HG03521 (cell line): ENCODE measurements around the gene PCDHGA6.

Experiments
- ATAC-seq: cut with Tn5 transposase; IDR thresholded peaks from one replicate; pipeline ENCODE4 v1.9.1; 2021; ENCODE audit warnings: mild to moderate bottlenecking, moderate library complexity; ENCODE audit not compliant: unreplicated experiment

Gene PCDHGA6

GRCh38 chr5:141419074-141419880, 45.6 kb downstream of the PCDHGA6 start:
- ATAC-seq: no peak

DNA sequence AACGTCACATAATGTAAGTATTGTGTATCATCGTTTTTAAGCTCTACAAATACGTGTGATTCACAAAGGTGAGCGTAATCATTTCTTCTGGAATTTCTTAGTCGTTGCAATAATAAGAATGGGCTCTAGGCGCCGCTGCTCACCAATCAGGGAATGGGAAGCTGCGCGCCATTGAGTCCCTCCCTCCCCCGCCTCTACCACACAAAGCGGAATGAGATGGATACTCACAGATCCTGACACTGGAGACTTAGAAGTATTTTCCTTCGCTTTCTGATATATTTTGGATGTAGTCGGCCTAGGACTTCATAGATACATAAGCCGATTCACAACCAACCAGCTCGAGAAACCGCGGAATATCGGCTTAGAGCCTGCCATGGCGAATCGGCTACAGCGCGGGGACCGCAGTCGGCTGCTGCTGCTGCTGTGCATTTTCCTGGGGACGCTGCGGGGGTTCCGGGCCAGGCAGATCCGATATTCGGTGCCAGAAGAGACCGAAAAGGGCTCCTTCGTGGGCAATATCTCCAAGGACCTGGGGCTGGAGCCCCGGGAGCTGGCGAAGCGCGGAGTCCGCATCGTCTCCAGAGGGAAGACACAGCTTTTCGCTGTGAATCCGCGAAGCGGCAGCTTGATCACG, 47.3 kb downstream of the PCDHGA6 start, which contains the start of gene PCDHGA11:
Gene PCDHGA11, plus strand, starts transcription at position 197 of the 634 bp plus-strand sequence. Its CDS starts 177 bp downstream, at position 374.
- ATAC-seq: no peak

DNA sequence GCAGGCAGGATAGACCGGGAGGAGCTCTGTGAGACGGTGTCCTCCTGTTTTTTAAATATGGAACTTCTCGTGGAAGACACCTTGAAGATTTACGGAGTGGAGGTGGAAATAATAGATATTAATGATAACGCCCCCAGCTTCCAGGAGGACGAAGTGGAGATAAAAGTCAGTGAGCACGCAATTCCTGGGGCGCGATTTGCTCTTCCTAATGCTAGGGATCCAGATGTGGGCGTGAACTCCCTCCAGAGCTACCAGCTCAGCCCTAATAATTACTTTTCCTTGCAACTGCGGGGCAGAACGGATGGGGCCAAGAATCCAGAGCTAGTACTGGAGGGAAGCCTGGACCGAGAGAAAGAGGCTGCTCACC, 47.8 kb downstream of the PCDHGA6 start:
- no peak for ATAC-seq

- ATAC-seq: no peak
Observed at GRCh38 chr5:141422742-141423291, 49.1 kb downstream of the PCDHGA6 start.

DNA sequence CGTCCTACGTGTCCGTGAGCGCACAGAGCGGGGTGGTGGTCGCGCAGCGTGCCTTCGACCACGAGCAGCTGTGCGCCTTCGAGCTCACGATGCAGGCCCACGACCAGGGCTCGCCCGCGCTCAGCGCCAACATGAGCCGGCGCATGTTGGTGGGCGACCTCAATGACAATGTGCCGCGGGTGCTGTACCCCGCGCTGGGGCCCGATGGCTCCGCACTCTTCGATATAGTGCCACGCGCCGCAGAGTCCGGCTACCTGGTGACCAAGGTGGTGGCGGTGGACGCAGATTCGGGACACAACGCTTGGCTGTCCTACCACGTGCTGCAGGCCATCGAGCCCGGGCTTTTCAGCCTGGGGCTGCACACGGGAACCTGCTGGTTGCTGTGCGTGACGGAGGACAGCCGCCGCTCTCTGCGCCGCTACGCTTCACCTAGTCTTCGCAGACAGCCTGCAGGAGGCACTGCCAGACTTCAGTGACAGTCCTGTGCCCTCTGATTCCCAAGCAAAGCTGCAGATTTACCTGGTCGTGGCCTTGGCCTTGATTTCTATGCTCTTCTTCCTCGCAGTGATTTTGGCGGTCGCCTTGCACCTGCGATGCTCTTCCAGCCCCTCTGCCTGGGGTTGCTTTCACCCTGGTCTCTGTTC, 54.2 kb downstream of the PCDHGA6 start:
- no peak for ATAC-seq
